BJ (cell line): ENCODE results near the gene COL21A1. TPM values are rescaled to one million over a fixed set of nuclear protein-coding genes. Genes with fewer than 3 reads are reported as not detected.

ENCODE experiments used
- CTCF ChIA-PET: fragments of 350-600 bp; formaldehyde crosslinking; extraction: SDS; loops from one replicate; lab custom pipeline; 2021; ENCODE audit warnings: antibody characterized with exemption, inconsistent platforms; lab: Yijun Ruan, JAX
- POLR2A ChIA-PET: fragments of 300-600 bp; sonication (Branson Sonifier 250); formaldehyde crosslinking; extraction: SDS; loops from one replicate; lab custom pipeline; 2021; ENCODE audit warnings: antibody characterized with exemption; lab: Charles Lee
- DNase-seq: peaks from one replicate; pipeline ENCODE4 v3.0.0-alpha.2; 2011; ENCODE audit warnings: low read depth
- H3K27me3 ChIP-seq: 2 replicates; pipeline ENCODE4 v1.6.0; 2011; ENCODE audit warnings: low read length; ENCODE audit not compliant: control insufficient read depth, insufficient read depth
- H3K36me3 ChIP-seq: 2 replicates; pipeline ENCODE4 v1.5.1; 2011; ENCODE audit warnings: low read length; ENCODE audit not compliant: control insufficient read depth, insufficient read depth
- H3K4me3 ChIP-seq: 2 replicates; pipeline ENCODE4 v1.5.1; 2011; ENCODE audit warnings: low read depth, mild to moderate bottlenecking, control low read depth, low read length
- polyA plus RNA-seq: library from polyadenylated mRNA; depleted of rRNA; stranded (reverse); fragments of >200 nt; gene quantifications from 2 replicates; pipeline ENCODE4 v1.2.3, GENCODE V29; 2011
- TF ChIP-seq, protein P1 (sequence below): IDR thresholded peaks from 2 replicates; pipeline ENCODE4 v1.5.1; 2011; ENCODE audit warnings: low read depth, mild to moderate bottlenecking, control low read depth, inconsistent platforms, low read length, moderate library complexity; ENCODE audit not compliant: insufficient read depth

Gene COL21A1
- polyA plus RNA-seq, 1 experiment = 0.07 TPM

DNA sequence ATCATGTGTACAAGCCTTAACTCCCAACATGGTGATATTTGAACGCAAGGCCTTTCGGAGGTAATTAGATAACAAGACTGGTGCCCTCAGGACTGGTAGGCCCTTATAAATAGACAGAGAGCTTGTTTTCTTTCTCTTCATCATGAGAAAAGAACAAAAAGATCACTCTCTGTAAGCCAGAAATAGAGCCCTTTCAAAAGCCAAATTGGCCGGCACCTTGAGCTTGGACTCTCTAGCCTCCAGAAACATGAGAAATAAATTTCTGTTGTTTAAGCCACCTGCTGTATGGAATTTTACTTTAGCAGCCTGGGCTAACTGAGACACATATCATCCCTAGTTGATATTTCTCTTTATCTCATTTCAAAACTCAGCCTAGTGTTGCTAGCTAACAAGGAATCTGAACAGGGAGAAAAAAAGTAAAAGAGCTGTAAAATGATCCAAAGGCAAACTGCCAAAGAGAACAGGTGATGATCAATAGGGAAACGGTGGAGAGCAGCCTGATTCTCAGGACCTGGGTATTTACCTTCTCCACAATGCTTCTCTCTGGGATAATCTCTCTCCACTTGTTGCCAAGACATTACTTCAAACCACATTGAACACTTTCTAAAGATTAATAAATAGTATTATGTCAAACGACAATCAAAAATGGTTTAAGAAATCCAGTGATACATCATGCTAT, 6.1 kb downstream of the COL21A1 start:
- ChIA-PET CTCF (interaction anchor here (1.0 kb wide), 1 partner anchor 12 kb away, joined by 3 read pairs; no protein-coding TSS in a partner anchor), POLR2A (no interaction called here)
- no peak for DNase-seq
- TF ChIP-seq, protein P1, sequence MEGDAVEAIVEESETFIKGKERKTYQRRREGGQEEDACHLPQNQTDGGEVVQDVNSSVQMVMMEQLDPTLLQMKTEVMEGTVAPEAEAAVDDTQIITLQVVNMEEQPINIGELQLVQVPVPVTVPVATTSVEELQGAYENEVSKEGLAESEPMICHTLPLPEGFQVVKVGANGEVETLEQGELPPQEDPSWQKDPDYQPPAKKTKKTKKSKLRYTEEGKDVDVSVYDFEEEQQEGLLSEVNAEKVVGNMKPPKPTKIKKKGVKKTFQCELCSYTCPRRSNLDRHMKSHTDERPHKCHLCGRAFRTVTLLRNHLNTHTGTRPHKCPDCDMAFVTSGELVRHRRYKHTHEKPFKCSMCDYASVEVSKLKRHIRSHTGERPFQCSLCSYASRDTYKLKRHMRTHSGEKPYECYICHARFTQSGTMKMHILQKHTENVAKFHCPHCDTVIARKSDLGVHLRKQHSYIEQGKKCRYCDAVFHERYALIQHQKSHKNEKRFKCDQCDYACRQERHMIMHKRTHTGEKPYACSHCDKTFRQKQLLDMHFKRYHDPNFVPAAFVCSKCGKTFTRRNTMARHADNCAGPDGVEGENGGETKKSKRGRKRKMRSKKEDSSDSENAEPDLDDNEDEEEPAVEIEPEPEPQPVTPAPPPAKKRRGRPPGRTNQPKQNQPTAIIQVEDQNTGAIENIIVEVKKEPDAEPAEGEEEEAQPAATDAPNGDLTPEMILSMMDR = no peak
- Histone ChIP-seq H3K36me3 (no peaks in the 10 kb centered on the region), H3K27me3 (no peaks in the 10 kb centered on the region), H3K4me3 (no peak overlapping the region)

DNA sequence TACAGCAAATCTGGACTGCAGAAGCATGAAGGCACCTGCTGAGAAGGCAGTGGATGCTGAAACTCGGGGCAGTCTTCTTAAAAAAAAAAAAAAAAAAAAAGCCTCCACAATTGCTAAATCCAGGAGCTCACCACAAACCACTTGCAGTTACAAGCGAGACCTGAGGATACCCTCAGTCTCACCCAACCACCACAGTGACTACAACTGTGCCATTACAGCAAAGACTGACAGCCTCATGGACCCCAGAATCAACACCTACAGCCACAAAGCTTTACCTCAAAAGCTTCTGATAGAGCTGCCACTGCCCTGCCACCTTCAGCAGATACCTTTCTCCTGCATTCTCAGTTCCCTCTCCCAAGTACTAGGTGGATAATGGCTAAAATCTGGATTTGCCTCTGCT, 9.0 kb downstream of the COL21A1 start:
- TF ChIP-seq, protein P1 = no peak
- DNase-seq = no peak
- Histone ChIP-seq H3K36me3 (no peaks in the 10 kb centered on the region), H3K27me3 (no peaks in the 10 kb centered on the region), H3K4me3 (no peak overlapping the region)
- ChIA-PET POLR2A (interaction anchor here (0.6 kb wide), 1 partner anchor 24 kb away, joined by 6 read pairs; no protein-coding TSS in a partner anchor), CTCF (no interaction called here)

DNA sequence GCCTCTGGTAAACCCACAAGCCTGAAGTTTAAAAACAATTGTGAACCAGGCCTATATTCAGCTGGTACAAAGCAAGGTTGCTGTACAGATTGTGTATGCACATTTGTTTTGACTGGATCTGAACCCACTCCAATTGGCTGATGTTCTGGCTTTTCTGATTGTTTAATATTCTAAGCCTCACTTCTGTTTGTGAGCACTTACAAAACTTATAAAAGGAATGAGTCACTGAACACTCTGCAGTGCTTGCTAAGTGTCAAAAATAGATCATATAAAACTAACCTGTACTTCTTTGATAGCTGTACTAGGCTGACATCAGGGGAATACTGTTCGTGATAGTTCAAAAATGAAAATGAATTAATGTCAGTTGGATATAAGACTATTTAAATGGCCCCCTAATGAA, 12.1 kb downstream of the COL21A1 start:
- H3K36me3 ChIP-seq = no peaks in the 10 kb centered on the region
- POLR2A ChIA-PET = no interaction called here
- TF ChIP-seq, protein P1 = no peak
- no peaks in the 10 kb centered on the region for H3K27me3 ChIP-seq
- CTCF ChIA-PET = interaction anchor here (1.0 kb wide), 1 partner anchor 163 kb away, joined by 3 read pairs; no protein-coding TSS in a partner anchor
- DNase-seq = no peak
- no peak overlapping the region for H3K4me3 ChIP-seq

DNA sequence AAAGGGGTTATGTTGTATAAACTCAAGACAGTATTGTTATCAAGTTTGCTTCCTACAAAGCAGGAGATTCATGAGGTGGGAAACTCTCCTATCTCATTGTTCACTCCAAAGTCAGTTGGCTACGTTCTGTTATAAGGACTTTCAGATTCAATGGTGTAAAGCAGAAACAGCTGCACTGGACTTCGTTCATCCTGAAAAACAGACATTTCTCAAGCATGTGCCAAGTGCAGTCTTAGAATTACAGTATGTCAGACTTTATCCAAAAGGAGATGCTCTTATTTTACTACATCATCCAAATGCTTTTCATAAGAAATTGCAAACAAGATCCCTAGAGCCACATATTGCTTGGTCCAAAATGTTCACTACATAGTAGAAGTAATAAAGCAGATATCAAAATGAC, 14.9 kb downstream of the COL21A1 start:
- Histone ChIP-seq H3K36me3 (no peaks in the 10 kb centered on the region), H3K4me3 (no peak overlapping the region), H3K27me3 (no peaks in the 10 kb centered on the region)
- DNase-seq = no peak
- POLR2A ChIA-PET = no interaction called here
- TF ChIP-seq, protein P1 = no peak
- CTCF ChIA-PET = no interaction called here

GRCh38 chr6:56231827-56232226, 15.6 kb downstream of the COL21A1 start:
- no peak overlapping the region for H3K4me3 ChIP-seq
- no peak for DNase-seq
- no peaks in the 10 kb centered on the region for H3K27me3 ChIP-seq
- ChIA-PET POLR2A (no interaction called here), CTCF (interaction anchor here (0.7 to 1.4 kb wide), 3 partner anchors 8 to 14 kb away, joined by 3 to 4 read pairs (median 3); no protein-coding TSS in a partner anchor)
- TF ChIP-seq, protein P1 = no peak
- no peaks in the 10 kb centered on the region for H3K36me3 ChIP-seq
